ENCODE measurements around the gene SOX8. TPM values are rescaled to one million over a fixed set of nuclear protein-coding genes. Genes with fewer than 3 reads are reported as not detected.
"Not testable (repeated sequence)": the region's sequence is repeated elsewhere in the genome, so short reads cannot be mapped to it uniquely, and the experiment has no call there.

SOX8 gene
- total RNA-seq, 4 donors from 2014 or later, result under 0.01 to 6.4 (median 1.1) TPM; not detected in 1

GRCh38 chr16:1020091-1020399 is 38.5 kb downstream of the SOX8 start:
- Histone ChIP-seq H3K27me3 (no peaks in the 10 kb centered on the region), H3K36me3 (no peaks in the 10 kb centered on the region), H3K27ac (no peak overlapping the region), H3K4me1 (no peaks in the 10 kb centered on the region), H3K4me3 (no peak overlapping the region), H3K9me3 (no peaks in the 10 kb centered on the region)
- intact Hi-C loops (cut with DNase I; ENCODE audit: low total_unique reads), result no loop called here
- DNase-seq, result no peak
- TF ChIP-seq CTCF (IDR thresholded peaks at IDR 0.05), result no peak
- no peak for TF ChIP-seq POLR2A (IDR thresholded peaks at IDR 0.05)

GRCh38 chr16:1020591-1020990 is 39.0 kb downstream of the SOX8 start:
- Histone ChIP-seq H3K4me1 (no peaks in the 10 kb centered on the region), H3K4me3 (no peak overlapping the region), H3K9me3 (no peaks in the 10 kb centered on the region), H3K27me3 (no peaks in the 10 kb centered on the region), H3K36me3 (no peaks in the 10 kb centered on the region), H3K27ac (no peak overlapping the region)
- intact Hi-C loops (cut with DNase I; ENCODE audit: low total_unique reads), result no loop called here
- no peak for DNase-seq
- no peak for TF ChIP-seq CTCF (IDR thresholded peaks at IDR 0.05)

- intact Hi-C loops (cut with DNase I; ENCODE audit: low total_unique reads), result no loop called here
- DNase-seq, result no peak
- H3K4me1 ChIP-seq, result no peaks in the 10 kb centered on the region
- no peak overlapping the region for H3K27ac ChIP-seq
- no peak for TF ChIP-seq CTCF (IDR thresholded peaks at IDR 0.05)
- no peak for TF ChIP-seq POLR2A (IDR thresholded peaks at IDR 0.05)
- no peaks in the 10 kb centered on the region for H3K27me3 ChIP-seq
- H3K4me3 ChIP-seq, result no peak overlapping the region
- H3K9me3 ChIP-seq, result no peaks in the 10 kb centered on the region
- no peaks in the 10 kb centered on the region for H3K36me3 ChIP-seq
Observed at GRCh38 chr16:1021553-1022160, 40.1 kb downstream of the SOX8 start.

GRCh38 chr16:1022466-1022865 is 40.9 kb downstream of the SOX8 start:
- intact Hi-C loops (cut with DNase I; ENCODE audit: low total_unique reads), result no loop called here
- Histone ChIP-seq H3K9me3 (no peaks in the 10 kb centered on the region), H3K4me3 (no peak overlapping the region), H3K4me1 (no peaks in the 10 kb centered on the region), H3K27ac (no peak overlapping the region), H3K27me3 (no peaks in the 10 kb centered on the region), H3K36me3 (no peaks in the 10 kb centered on the region)
- no peak for DNase-seq
- TF ChIP-seq POLR2A (IDR thresholded peaks at IDR 0.05) (no peak), CTCF (IDR thresholded peaks at IDR 0.05) (no peak)

GRCh38 chr16:1024138-1024537 is 42.6 kb downstream of the SOX8 start:
- H3K27me3 ChIP-seq, result no peaks in the 10 kb centered on the region
- intact Hi-C loops (cut with DNase I; ENCODE audit: low total_unique reads), result no loop called here
- TF ChIP-seq POLR2A (IDR thresholded peaks at IDR 0.05), result no peak
- no peak for TF ChIP-seq CTCF (IDR thresholded peaks at IDR 0.05)

GRCh38 chr16:1025183-1025809 is 43.7 kb downstream of the SOX8 start:
- H3K36me3 ChIP-seq; H3K9me3 ChIP-seq; H3K4me1 ChIP-seq; H3K27me3 ChIP-seq; intact Hi-C loops (cut with DNase I; ENCODE audit: low total_unique reads); H3K27ac ChIP-seq; H3K4me3 ChIP-seq; DNase-seq: not testable (repeated sequence)

More at GRCh38 chr16:1024138-1024537, 42.6 kb downstream of the SOX8 start:
- Histone ChIP-seq H3K4me3 (no peak overlapping the region), H3K4me1 (no peaks in the 10 kb centered on the region), H3K36me3 (no peaks in the 10 kb centered on the region), H3K27ac (no peak overlapping the region), H3K9me3 (no peaks in the 10 kb centered on the region)
- DNase-seq, result no peak
